Loucy (cell line): ENCODE data around the gene TSPAN31.

Experiments used
- CTCF ChIP-seq: fragments of 200-600 bp; sonication (generic); conservative IDR thresholded peaks from 2 replicates; pipeline ENCODE4 v1.5.1; 2014; ENCODE audit warnings: mild to moderate bottlenecking, antibody characterized with exemption, low read length
- EZH2phosphoT487 ChIP-seq: fragments of 200-600 bp; IDR thresholded peaks from 2 replicates; pipeline ENCODE4 v1.6.1; 2018; ENCODE audit warnings: antibody characterized with exemption, mild to moderate bottlenecking, moderate library complexity, borderline replicate concordance

GRCh38 chr12:57726884-57727757 is 17.7 kb upstream of the TSPAN31 start:
- TF ChIP-seq CTCF (no peak), EZH2phosphoT487 (no peak)
